Measurements from ENCODE around the gene AGAP5.
"Not testable (repeated sequence)": the region's sequence is repeated elsewhere in the genome, so short reads cannot be mapped to it uniquely, and the experiment has no call there.

AGAP5 gene

GRCh38 chr10:73697675-73698159 lies at the start of gene AGAP5:
Gene AGAP5, minus strand, starts transcription at chr10:73698109. Its CDS starts 354 bp downstream, at chr10:73697755.
- not testable (repeated sequence) for DNase-seq

GRCh38 chr10:73746721-73747120 lies 48.8 kb upstream of the AGAP5 start:
- no peak for DNase-seq

- DNase-seq: no peak
Measured at GRCh38 chr10:73744664-73744975, 46.7 kb upstream of the AGAP5 start.

GRCh38 chr10:73743905-73744663 lies 46.2 kb upstream of the AGAP5 start, which contains the start of gene SEC24C:
Gene SEC24C, plus strand, starts transcription at chr10:73744372. Its CDS starts 2,461 bp downstream, at chr10:73746833.
- DNase-seq: peak; percentile 97

GRCh38 chr10:73743327-73743904 lies 45.5 kb upstream of the AGAP5 start:
- DNase-seq: no peak

- no peak for DNase-seq
Measured at GRCh38 chr10:73742454-73742734, 44.5 kb upstream of the AGAP5 start.

GRCh38 chr10:73740501-73741254 lies 42.8 kb upstream of the AGAP5 start:
- DNase-seq: not testable (repeated sequence)

- DNase-seq: no peak
Measured at GRCh38 chr10:73734796-73735305, 36.9 kb upstream of the AGAP5 start.

GRCh38 chr10:73734028-73734720 lies 36.3 kb upstream of the AGAP5 start:
- no peak for DNase-seq

GRCh38 chr10:73732931-73733623 lies 35.2 kb upstream of the AGAP5 start:
- no peak for DNase-seq

- DNase-seq: no peak
Measured at GRCh38 chr10:73732426-73732825, 34.5 kb upstream of the AGAP5 start.

GRCh38 chr10:73731588-73732375 lies 33.9 kb upstream of the AGAP5 start:
- no peak for DNase-seq

- peak; percentile 98 for DNase-seq
Measured at GRCh38 chr10:73730153-73730906, 32.4 kb upstream of the AGAP5 start.

GRCh38 chr10:73729781-73730152 lies 31.9 kb upstream of the AGAP5 start:
- not testable (repeated sequence) for DNase-seq

- no peak for DNase-seq
Measured at GRCh38 chr10:73723516-73723915, 25.6 kb upstream of the AGAP5 start.

- not testable (repeated sequence) for DNase-seq
Measured at GRCh38 chr10:73720561-73720960, 22.7 kb upstream of the AGAP5 start.

GRCh38 chr10:73717556-73717955 lies 19.6 kb upstream of the AGAP5 start:
- no peak for DNase-seq

- no peak for DNase-seq
Measured at GRCh38 chr10:73716251-73716650, 18.3 kb upstream of the AGAP5 start.

- not testable (repeated sequence) for DNase-seq
Measured at GRCh38 chr10:73715179-73716156, 17.6 kb upstream of the AGAP5 start.

- DNase-seq: not testable (repeated sequence)
Measured at GRCh38 chr10:73714483-73714882, 16.6 kb upstream of the AGAP5 start.
